ENCODE data around the gene RXRA.

Gene RXRA

DNA sequence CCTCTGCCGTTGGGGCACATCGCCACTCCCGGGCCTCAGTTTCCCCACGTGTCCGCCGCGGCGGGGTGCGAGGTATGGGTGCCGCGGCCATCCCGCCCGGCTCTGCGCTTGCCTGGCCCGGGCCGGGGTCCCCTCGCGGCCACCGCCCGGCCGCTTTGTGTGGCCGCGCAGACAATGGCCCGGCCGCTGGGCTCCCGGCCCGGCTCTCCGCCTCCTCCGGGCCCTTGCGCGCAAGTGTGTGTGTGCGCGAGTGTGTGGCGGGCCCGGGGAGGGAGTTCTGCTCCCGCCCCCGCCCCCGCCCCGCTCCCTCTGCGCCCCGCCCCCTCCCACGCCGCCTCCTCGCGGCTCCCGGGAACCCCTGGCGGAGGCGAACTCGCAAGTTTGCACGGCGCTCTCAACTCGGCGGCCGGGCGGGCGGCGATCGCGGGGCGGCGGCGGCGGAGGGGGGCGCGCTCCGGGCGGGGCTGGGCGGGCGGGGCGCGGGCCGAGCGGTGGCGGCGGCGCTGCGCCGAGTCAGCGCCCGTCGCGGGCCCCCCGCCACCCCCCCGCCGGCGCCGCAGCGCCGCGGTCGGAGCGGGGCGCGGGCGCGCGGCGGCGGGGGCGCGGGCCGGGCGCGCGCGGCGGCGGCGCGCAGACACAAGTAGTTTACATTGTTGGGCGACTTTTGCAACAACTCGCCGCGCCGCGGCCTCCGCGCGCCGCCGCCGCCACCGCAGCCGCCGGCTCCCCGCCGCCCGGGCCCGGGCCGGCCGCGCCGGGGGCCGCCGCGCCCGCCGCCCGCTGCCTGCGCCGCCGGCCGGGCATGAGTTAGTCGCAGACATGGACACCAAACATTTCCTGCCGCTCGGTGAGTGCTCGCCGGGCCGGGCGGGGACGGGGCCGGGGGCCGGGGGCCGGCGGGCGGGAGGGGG is at the start of gene RXRA:
Gene RXRA (plus strand): TSS at position 643 of the 911 bp plus-strand sequence. CDS start 177 bp downstream, at position 820.
- peak in 1 of 3 donors; percentile 37 for DNase-seq (ENCODE audit: low read depth in 3 of 3)

DNA sequence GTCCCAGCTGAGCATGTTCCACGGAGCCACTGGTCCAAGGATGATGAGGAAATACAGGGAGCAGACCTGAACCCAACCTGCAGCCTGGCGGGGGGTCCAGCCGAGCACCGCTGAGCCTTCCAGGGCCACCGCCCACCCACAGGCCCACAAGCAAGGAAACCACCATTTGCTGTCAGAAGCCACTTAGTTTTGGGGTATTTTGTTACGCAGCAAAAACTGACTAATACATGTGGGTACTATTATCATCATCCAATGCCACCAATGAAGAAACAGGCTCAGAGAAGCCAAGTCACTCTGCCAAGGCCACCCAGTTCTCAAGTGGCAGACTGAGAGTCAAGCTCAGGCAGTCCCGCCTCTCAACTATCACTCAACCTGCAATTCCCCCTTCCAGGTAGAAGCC is 48.0 kb upstream of the RXRA start:
- no peak for DNase-seq (ENCODE audit: low read depth in 3 of 3)

DNA sequence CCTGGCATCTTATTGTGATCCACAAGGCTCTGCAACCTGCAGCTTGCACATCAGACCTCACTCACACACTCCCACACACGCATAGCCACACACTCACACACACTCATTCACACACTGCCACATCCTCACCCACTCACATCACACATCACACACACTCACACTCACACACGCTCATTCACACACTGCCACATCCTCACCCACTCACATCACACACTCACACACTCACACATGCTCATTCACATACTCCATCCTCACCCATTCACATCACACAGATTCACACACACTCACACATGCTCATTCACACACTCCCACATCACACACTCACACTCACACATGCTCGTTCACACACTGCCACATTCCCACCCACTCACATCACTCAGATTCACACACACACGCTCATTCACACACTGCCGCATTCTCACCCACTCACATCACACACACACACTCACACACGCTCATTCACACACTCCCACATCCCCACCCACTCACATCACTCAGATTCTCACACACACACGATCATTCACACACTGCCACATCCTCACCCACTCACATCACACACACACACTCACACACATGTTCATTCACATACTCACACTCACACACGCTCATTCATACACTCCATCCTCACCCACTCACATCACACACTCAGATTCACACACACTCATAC is 47.1 kb upstream of the RXRA start:
- no peak for DNase-seq (ENCODE audit: low read depth in 3 of 3)

DNA sequence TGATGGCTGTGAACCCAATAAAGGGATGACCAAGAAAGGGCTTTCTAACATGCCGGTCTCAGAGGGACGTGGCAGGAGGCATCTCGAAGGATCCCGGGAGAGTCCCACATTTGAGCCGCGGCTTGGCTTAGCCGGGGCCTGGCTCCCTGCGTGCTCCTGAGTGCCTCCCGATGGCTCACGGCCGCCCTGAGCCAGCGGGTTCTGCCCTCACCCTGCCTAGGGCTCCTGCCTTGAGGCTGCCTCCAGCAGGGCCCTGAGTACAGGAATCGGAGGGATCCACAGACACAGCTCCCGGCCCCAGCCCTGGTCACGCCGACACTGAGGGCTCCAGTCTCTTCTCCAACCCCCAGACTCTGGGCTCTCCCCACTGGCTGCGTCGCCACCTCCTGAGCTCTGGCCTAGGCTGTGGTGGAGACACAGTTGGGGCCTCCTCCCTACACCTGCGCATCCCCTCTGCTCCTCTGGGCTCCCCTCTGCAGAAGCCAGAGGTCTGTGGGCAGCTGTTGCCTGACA is 44.1 kb upstream of the RXRA start:
- no peak for DNase-seq (ENCODE audit: low read depth in 3 of 3)

- no peak for DNase-seq (ENCODE audit: low read depth in 3 of 3)
These were observed 43.1 kb upstream of the RXRA start for GRCh38 chr9:134283111-134283515.

DNA sequence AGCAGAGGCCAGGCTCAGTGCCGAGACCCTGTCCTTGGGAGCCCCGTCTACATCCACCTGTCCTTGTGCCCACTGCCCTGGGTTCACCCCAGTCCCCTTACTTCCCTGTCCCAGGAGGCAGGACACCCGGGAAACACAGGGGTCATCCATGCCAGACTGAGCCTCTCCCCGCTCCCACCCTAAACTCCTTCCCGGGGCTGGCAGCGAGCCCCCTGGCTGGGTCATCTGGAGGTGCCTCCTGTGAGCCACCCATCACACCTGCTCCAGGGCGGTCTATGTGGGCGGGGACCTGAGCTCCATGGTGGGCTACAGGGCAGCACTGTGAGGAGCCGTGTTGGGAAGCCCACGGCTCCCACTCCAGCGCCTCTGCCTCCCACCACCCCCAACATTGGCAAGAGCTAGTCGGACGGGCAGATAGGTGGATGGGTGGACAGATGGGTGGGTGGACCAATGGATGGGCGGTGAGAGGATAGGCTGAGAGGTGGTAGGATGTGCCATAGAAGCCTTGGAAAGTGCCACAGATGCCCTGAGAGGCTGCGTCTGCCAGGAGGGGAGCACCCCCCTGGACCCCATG is 42.5 kb upstream of the RXRA start:
- no peak for DNase-seq (ENCODE audit: low read depth in 3 of 3)

DNA sequence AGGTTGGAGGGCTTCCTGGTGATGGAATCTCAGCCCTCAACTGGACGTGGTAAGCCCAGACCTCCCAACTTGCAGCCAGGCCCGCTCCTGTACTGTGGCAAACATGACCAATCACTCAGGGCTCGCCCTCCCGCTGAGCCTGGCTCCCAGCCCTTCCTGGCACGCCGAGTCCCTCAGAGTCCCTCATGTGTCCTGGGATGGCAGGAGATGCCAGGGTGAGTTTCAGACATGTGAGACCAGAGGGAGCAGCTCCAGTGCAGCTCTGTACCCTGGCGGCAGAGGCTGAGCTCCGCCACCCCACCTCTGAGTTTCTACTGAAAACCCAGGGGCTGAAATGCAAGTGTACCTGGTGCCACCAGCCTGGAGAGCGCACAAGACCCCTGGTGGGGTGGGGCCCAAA is 42.0 kb upstream of the RXRA start:
- DNase-seq (ENCODE audit: low read depth in 3 of 3), result no peak

DNA sequence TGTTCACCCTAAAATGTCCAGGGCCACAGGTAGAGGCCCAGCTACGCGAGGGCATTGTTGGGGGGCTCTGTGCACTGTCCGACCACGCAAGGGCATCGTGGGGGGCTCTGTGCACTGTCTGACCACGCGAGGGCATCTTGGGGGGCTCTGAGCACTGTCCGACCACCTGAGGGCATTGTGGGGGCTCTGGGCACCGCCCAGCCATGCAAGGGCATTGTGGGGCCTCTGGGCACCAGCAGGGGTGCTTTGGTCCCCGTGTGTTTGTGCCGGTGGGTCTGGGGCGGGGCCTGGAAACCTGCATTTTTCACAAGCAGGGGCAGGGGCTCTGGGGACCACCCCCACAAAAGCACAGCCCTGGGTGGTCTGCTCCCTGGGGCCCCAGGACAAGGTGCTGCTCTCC is 41.5 kb upstream of the RXRA start:
- DNase-seq (ENCODE audit: low read depth in 3 of 3), result no peak

- no peak for DNase-seq (ENCODE audit: low read depth in 3 of 3)
These were observed 40.9 kb upstream of the RXRA start for GRCh38 chr9:134285215-134285845.

DNA sequence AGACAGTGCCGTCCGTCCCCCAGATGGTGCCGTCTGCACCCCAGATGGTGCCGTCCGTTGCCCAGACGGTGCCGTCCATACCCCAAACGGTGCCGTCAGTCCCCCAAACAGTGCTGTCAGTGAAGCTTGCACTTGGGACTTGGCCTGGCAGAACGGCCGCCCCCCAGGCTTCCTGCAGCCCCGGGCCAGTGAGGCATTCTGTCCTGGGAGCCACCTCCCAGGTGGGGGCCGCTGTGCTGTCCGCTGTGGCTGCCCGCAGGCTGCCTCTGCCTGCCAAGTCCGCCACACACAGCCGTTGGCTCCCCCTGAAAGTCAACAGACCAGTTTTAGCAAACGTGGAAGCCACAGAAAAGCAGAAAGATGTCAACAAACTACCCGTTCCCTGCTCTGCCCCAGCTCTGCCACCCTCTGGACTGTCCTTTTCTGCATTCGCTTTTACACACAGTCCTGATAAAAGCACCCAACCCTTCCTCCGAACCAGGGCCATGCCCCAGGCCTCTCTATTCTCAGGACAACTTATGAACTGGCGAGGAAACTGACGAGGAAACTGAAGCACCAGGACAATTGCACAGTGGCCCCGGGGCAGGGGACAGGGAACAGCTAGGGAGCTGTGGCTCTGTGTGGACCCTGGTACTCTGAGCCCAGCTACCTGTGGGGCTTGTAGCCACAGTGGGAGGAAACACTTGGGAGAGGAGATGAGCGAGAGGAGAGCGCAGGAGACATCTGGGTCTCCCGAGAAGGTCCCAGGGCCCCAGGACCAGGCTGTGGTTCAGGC is 39.6 kb upstream of the RXRA start:
- DNase-seq (ENCODE audit: low read depth in 3 of 3), result no peak

DNA sequence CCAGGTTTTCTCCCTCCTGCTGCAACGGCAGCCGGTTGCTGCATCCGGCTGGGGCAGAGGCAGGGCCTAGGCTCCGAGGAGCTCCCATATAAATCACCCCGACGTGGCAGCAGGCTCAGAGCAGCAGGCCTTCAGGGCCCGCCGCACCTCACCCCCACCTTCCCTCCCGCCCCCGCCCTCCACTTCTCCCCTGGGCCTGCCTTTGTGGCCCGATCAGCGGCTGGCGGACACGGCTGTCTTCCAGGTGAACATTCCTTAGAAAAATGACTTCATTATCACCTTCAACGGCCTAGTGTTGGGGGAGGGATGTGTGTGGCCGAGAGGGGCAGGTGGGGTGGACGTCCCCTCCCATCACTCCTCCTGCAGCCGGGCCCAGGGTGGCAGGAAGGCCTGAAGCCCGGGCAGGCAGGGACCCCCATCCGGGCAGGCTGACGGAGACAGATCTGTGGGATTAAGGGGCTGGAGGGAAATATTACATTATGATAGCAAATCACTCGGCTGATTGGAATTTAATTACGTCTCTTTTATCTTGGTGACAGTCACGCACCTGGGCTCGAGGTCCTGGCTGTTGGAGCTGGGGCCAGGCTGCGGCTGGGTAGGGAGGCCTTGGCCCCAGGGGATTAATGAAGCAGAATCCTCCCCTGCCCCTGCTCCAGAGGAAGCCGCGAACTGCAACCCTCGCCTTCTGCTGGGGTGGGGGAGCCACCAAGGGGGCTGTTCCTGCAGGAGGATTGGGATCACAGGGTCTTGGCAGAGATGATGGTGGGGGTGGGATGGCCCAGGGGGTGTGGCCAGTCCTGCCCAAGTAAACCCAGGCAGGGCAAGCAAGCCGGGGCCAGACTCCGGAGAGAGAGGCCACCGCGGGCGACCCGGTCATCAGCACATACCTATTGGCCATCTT is 38.4 kb upstream of the RXRA start:
- no peak for DNase-seq (ENCODE audit: low read depth in 3 of 3)

DNA sequence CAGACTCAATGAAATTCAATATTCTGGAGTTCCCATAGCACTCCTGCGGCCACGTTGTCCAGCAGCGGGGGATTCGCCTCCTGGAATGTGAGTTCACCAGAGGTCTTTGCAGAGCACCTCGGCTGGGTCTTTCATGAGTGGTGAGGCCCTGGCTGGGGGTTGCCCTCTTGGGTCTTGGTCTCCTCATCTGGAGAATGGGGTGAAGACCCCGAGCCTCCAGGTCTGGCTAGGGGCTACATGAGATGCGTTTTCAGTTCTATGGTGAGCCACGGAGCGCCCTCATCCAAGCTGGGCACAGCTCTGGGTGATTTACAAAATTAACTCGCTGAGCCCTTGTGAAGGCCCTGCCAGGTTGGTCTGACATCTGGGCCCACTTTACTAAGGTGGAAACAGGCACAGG is 37.5 kb upstream of the RXRA start:
- DNase-seq (ENCODE audit: low read depth in 3 of 3), result no peak

- DNase-seq (ENCODE audit: low read depth in 3 of 3), result no peak
These were observed 36.9 kb upstream of the RXRA start for GRCh38 chr9:134289241-134289875.

DNA sequence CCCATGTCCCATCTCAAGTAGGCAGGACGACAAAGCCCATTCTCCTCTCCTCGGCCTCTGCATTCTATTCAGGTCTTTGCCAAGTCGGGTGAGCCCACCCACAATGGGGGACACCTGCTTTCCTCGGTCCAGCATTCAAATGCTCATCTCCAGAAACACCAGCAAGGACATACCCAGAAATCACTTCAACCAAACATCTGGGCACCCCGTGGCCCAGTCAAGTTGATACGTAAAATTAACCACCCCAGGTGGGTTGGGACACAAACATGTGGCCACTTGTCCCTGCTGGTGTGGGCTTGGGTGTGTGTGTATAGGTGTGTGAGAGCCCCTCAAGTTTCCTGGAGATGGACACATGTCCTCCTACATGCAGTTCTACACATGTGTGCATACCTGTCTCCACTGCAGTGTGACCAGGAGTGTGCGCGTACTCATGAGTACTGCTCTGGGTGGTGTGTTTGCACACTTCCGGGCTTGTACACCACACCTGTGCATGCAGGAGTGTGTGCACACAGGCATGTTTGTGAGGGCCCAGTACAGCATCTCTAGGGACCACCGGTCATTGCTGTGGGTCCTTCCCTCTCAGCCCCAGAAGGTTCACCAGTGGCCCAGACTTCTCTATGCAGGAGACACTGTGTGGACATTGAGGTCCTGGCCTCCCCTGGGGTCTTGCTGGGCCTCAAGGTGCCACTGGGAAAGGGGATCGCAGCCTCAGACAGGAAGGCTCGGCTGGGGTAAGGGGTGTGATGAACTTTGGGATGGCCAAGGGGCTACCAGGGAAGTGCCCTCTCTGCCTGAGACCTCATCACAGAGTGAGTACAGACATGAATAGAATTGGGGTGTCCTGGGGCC is 35.4 kb upstream of the RXRA start:
- DNase-seq (ENCODE audit: low read depth in 3 of 3), result no peak

DNA sequence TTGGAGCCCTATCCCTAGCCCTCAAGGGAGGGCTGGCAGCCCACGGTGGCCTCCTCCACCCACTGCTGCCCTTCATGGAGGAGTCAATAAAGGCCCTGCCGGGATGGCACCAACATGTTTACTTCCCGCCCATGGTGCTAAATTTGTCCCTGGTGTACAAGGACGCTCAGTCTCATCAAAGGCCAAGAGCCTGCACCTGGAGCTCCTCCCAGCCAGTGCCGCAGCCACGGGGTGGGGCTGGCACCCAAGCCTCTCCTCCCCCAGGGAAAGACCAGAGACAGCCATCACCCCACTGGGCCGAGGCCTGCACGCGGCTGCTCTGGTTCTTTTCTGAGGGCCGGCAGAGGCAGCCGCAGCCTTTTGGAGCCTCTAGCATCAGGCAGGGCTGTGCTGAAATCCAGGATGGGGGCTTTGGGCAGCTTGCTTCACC is 34.8 kb upstream of the RXRA start:
- no peak for DNase-seq (ENCODE audit: low read depth in 3 of 3)

GRCh38 chr9:134291961-134292871 is 34.0 kb upstream of the RXRA start:
- DNase-seq (ENCODE audit: low read depth in 3 of 3), result no peak

- no peak for DNase-seq (ENCODE audit: low read depth in 3 of 3)
These were observed 33.2 kb upstream of the RXRA start for GRCh38 chr9:134293031-134293521.
